GM12801 (cell line): Measurements from ENCODE around the gene PRMT3.

Experiments
- CTCF ChIP-seq: IDR thresholded peaks from one replicate; pipeline ENCODE4 v1.5.1; 2011; ENCODE audit warnings: control low read depth; ENCODE audit not compliant: insufficient read length; ENCODE audit errors: extremely low read depth

The PRMT3 gene

DNA sequence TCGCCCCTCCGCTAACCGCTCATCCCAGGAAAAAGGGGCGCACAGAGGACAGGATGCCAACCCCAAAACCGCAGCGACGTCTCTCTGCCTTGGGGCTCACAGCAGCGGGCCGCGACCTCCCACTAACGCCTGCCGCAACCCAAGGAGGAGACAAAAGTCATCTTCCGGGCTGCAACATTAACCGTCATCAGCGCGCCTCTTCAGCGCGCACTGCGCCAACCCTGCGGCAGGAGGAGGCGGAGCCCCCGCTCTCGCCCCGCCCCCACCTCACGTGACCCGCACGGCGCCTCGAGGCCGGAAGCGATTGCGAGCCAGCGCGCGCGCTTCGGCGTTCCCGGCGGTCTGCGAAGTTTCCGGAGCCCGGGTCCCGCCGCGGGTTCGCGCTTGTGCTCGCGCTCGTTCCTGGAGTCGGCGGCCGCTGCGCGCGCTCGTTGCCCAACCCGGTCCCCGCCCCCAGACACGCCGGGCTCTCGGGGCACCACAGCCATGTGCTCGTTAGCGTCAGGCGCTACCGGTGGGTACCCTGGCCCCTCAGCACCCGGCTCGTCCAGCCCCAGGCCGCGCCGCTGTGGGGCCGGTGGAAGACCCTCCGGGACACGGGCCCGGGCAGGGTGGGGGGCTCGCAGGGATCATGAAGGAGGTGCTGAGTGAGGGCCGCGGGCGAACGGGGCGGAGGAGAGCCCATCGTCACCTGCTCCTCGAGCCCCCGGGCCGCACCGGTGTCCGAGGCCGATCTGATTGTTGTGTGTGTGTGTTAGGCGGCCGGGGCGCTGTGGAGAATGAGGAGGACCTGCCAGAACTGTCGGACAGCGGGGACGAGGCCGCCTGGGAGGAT is at the start of gene PRMT3:
PRMT3 (plus strand) TSS at position 456 of the 835 bp plus-strand sequence; CDS start at position 487, 31 bp downstream.
- no peak for TF ChIP-seq CTCF

GRCh38 chr11:20342347-20343141 is 45.0 kb upstream of the PRMT3 start:
- no peak for TF ChIP-seq CTCF

DNA sequence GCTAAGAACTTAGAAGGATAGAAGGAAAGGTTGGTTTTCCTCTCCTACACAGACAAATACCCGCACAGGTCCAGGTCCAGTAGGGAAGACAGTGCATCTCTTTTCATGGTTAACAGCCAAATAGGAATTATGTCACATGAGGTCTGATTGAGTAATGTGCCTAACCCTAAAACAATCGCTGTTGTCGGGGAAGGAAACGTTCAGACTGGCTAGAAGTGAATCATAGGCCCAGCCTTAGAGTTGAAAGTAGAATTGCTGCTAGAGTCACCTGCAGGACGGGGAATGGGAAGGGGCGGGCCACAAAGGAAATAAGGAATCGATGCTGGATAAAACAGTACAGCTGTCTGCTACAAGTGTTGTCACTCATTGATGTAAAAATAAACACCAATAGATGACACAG is 36.4 kb upstream of the PRMT3 start:
- TF ChIP-seq CTCF = no peak

- TF ChIP-seq CTCF = no peak
Observed at GRCh38 chr11:20351751-20352262, 35.7 kb upstream of the PRMT3 start.

- TF ChIP-seq CTCF = peak; percentile 9
Observed at GRCh38 chr11:20353829-20354434, 33.6 kb upstream of the PRMT3 start.

DNA sequence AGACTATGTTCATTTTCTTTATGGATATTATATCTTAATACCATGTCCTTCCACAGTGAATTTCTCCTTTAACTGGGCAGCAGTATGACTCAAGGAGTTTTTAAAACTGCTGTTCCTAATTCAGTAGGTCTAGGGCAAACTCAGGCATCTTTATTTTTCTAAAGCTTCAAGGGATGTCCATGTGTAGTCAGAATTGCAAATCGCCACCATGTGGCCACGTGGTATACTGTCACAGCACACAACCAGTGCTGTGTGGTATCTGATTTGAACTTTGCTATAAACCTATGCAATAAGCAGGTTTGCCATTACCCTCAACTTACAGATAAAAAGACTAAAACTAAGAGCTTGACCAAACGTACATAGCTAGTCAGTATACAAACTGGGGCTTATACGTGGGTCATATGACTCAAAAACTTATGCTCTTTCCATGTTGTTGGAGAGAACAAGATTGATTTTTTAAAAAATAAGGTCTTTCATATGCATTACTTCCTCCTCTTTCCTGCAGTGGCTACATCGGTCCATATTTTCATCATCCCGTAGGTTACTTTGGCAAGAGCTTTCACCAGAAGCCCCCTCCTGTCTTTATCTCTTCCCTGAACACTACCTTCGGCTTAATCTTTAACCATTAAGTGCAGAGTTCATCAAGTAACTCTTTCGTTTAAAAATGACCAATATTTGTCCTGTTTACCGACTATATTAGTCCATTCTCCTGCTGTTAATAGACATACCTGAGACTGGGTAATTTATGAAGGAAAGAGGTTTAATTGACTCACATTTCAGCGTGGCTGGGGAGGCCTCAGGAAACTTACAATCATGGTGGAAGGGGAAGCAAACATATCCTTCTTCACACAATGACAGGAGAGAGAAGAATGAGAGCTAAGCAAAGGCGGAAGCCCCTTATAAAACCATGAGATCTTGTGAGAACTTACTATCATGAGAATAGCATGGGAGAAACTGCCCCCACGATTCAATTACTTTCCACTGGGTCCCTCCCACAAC is 32.0 kb upstream of the PRMT3 start:
- no peak for TF ChIP-seq CTCF
